Measurements from ENCODE around the gene FGGY. TPM values are rescaled to one million over a fixed set of nuclear protein-coding genes. Genes with fewer than 3 reads are reported as not detected.

FGGY gene
- total RNA-seq, 1 experiment from 2014 or later = 14.6 TPM

DNA sequence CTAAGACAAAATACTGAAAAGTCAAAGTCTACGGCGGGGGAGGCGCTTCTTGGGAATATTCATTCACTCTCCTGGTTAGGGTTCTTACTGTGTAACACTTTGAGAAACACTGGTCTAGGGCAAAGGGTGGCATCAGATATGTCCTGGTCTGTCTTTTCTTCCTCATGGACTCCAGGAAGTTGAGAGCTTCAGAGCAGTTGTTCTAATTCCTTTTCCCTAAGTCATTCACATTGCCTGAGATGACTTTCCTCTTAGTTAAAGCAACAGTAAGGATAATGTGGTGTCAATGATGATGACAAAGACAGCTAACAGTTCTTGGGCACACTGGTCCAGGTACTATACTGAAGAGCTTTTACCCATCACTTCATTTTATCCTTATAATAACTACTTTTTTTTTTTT is 27.0 kb downstream of the FGGY start:
- H3K18ac ChIP-seq (ENCODE audit: insufficient read length, low read depth, low read length) = no peak overlapping the region
- Mint-ChIP-seq H3K27ac (no peak overlapping the region), H3K27me3 (ENCODE audit: low read depth) (no peaks in the 10 kb centered on the region; the same call in 1 of the 2 replicates), H3K36me3 (ENCODE audit: insufficient read depth in 1 of 3, low read depth in 3 of 3) (peaks cover 15 to 38% (median 16%) of the 10 kb centered on the region in 3 experiments), H3K4me1 (peaks cover 3% of the 10 kb centered on the region in 2 experiments; a peak in 3 of 4 replicates), H3K9me3 (peaks cover 8 to 14% of the 10 kb centered on the region in 2 experiments; a peak in 3 of 5 replicates), H3K4me3 (no peak overlapping the region)
- no peaks in the 10 kb centered on the region for H3K27me3 ChIP-seq (ENCODE audit: insufficient read depth, low read length)
- no peak overlapping the region for H4K5ac ChIP-seq (ENCODE audit: insufficient read length, low read depth, low read length)
- H3K79me1 ChIP-seq (ENCODE audit: insufficient read depth, low read depth, low read length, poor library complexity, severe bottlenecking) = no peaks in the 10 kb centered on the region
- no peaks in the 10 kb centered on the region for H3K23me2 ChIP-seq (ENCODE audit: insufficient read length, low read depth, low read length, poor library complexity, severe bottlenecking)
- H3K9ac ChIP-seq (ENCODE audit: extremely low read depth, insufficient read length, low read length) = no peak overlapping the region
- no peak overlapping the region for H3T11ph ChIP-seq (ENCODE audit: low read length)
- TF ChIP-seq CTCF (conservative IDR thresholded peaks at IDR 0.05) = no peak
- no peak overlapping the region for H3K56ac ChIP-seq (ENCODE audit: insufficient read length, low read depth, low read length)
- no peak overlapping the region for H3K14ac ChIP-seq (ENCODE audit: insufficient read depth, low read length)
- DNase-seq = no peak
- H2BK12ac ChIP-seq (ENCODE audit: insufficient read length, low read depth, low read length) = no peak overlapping the region
- no peak overlapping the region for H4K8ac ChIP-seq (replicated peaks; ENCODE audit: insufficient read length, low read depth, low read length)
- H4K91ac ChIP-seq (ENCODE audit: insufficient read length, low read depth, low read length) = no peak overlapping the region
- no peak overlapping the region for H2AK5ac ChIP-seq (ENCODE audit: insufficient read length, low read length)
- H2BK5ac ChIP-seq (ENCODE audit: insufficient read length, low read length) = no peak overlapping the region
- H2BK120ac ChIP-seq (ENCODE audit: low read depth, low read length, poor library complexity, severe bottlenecking) = no peak overlapping the region
- no peaks in the 10 kb centered on the region for H3K79me2 ChIP-seq (ENCODE audit: insufficient read depth, low read length)
- H2BK20ac ChIP-seq (ENCODE audit: low read depth, low read length, poor library complexity, severe bottlenecking) = no peak overlapping the region
- H2BK15ac ChIP-seq (ENCODE audit: low read depth, low read length) = no peak overlapping the region
- WGBS (ENCODE audit: extremely low coverage, insufficient read length, low lambda C conversion rate) = no CpG with 5 or more reads among the region's 3 CpGs
- H3K4me1 ChIP-seq (ENCODE audit: insufficient read depth, low read length) = no peaks in the 10 kb centered on the region
- H4K20me1 ChIP-seq (ENCODE audit: control insufficient read depth, insufficient read depth, insufficient read length) = no peaks in the 10 kb centered on the region
- no peak overlapping the region for H3K27ac ChIP-seq (ENCODE audit: insufficient read length, low read depth, low read length)
- no peak overlapping the region for H2AFZ ChIP-seq (ENCODE audit: low read length)
- H3K23ac ChIP-seq (ENCODE audit: insufficient read length, low read depth, low read length) = no peak overlapping the region
- no peak overlapping the region for H3K4ac ChIP-seq (ENCODE audit: low read depth, low read length)
- H3K4me2 ChIP-seq (ENCODE audit: insufficient read depth, insufficient read length, low read length) = no peak overlapping the region
- H3K9me3 ChIP-seq (ENCODE audit: control insufficient read depth, low read depth, low read length) = no peaks in the 10 kb centered on the region
